ENCODE results near the gene CASK.
"Not testable (repeated sequence)": the region's sequence is repeated elsewhere in the genome, so short reads cannot be mapped to it uniquely, and the experiment has no call there.

CASK gene

DNA sequence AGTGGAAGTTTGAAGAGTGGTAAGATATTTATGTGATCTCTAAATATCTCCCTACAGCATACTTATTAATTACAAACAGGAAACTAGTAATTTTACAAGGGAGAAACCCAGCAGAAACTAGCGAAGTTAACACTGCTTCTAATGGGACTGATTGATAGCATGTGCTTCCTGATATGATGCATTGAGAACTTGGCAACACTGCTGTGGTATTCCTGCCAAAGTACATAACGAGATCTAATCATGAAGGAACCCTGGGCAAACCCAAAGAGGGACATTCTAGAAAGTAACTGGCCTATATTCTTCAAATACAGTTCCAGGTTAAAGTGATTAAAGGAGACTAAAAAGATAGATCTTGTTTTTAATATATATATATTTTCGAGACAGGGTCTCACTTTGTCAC lies 239.2 kb downstream of the CASK start:
- no peak for DNase-seq

DNA sequence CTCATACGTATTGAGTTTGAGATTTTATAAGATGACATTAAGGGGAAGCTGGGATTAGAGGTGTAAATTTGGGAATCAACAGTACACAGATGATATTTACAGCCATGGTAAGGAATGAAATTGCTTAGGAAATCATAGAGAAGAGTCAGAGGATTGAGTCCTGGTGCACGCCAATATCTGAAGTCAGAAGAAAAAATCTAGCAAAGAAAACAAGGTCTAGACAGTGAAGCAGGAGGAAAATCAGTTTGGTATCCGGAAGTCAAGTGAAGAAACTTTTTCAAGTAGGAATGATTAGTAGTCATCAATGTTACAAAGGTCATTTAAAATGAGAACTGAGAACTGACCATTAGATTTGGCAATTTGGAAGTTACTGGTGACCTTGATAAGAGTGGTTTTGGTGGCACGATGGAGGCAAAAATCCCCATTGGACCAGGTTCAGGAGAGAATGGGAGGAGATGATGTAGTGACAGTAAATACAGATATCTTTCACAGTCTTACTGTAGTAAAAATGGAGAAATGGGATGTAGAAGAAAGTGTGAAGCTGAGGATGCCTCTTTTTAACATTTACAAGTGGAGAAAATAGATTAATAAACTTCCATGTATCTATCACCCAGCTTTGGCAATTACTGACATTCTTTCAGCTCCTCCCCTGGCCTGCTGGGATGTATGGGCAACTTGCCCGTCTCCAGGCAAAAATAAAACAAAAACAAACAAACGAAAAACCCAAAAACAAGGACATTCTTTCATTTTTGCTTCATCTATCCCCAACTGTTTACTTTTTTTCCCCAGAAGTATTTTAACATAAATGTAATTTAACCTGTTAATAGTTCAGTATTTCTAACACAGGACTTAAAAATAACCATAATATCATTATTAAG lies 245.9 kb downstream of the CASK start:
- no peak for DNase-seq

DNA sequence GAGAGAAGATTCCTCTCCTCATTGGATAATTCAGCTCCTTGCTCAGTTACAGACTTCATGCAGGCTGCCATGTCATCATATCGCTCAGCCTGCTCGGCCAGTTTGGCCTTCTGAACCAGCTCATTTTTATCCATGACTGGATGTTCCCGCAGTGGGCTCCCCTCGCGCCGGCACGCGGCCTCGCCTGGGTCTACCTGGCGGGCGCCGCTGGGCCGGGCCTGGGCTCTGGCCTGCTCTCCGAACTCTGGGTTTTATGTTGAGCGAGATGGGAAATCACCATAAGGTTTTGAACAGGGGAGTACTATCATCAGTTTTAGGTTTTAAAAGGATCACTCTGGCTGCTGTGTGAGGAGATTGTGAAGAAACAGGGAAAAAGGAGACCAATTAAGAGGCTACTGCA lies 247.0 kb downstream of the CASK start:
- DNase-seq: not testable (repeated sequence)

DNA sequence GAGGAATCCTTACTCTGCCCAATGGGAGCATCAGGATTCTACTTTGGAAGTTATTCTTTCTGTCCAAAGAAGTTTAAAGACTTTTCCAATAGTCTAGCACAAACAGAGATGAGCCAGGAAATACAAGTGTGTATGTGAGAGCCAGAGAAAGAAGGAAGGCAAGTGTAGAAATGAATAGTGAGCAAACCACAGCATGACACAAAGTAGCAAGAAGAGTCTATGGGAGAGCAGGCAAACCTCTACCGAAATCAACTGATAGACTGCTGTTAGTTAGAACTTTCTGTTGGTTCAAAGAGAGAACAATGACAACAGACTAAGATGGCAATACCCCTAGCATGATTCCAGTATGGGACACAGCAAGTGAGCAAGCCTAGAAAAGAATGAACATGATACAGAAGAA lies 250.7 kb downstream of the CASK start:
- no peak for DNase-seq

DNA sequence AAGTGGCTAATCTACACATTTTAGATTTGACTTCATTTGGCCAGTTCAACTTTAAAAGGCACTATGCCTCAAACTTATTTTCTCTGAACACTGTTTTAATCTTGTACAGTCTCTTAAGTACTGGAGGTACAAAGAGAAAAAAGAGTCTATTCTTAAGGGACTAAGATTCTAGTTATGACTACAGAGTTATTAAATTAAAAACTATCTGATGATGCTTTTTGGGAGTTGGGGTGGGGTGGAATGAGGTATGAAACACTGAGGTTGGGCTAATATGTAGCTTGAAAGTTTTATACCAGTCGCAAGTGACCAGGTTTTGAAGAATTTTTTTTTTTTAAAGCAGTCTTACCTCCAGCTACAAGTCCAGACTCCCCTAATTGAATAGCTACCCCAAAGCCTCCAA lies 252.3 kb downstream of the CASK start:
- no peak for DNase-seq

DNA sequence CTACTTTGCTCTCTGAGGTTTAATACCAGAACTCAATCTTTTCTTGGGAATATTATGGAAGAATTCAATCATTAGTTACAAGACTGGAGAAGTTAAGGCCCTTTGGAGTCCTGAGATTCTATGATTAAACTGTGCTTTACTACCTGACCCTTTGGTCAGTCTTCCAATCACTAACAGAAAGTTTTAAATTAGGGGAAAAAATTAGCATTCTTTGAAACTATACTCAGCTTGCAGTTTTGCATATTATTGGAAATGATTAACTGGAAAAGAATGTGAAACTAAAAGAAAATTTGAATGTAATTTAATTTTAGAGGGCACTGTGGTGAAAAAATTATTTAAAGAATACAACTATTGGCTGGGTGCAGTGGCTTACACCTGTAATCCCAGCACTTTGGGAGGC lies 253.2 kb downstream of the CASK start:
- DNase-seq: no peak

DNA sequence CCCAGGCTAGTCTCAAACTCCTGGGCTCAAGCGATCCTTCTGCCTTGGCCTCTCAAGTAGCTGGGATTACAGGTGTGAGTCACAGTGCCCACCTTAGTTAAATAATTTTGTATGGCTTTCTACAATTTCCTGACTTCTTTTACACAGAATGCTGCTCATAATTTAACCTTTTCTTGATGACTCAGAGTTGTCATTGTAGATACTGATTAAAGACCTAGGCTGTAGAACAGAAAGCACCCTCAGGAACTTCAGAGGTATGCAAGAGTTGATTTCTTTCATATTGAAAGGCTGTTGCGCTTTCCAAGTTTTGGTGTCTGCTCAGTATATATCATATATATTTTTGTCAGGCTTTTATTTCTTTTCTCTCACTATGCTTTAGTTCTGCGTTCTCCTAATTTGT lies 255.7 kb downstream of the CASK start:
- no peak for DNase-seq

DNA sequence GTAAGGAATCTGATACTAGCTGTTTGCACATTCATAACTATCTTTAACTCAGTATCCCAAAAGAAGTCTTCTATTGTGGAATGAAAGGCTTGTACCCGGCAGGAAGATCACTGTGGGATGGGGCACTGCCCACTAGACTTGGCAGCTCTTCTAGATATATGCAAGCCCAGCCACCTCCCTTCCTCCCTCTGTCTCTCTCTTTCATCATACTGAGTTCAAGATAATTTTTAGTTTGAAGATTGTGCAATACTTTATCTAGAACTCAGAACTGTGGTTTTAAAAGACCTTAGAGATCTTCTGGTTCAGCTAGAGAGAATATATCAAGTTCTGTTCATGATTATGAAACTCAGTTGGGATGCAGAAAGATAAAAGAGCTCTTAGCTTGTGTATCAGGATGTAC lies 257.1 kb downstream of the CASK start:
- DNase-seq: no peak

DNA sequence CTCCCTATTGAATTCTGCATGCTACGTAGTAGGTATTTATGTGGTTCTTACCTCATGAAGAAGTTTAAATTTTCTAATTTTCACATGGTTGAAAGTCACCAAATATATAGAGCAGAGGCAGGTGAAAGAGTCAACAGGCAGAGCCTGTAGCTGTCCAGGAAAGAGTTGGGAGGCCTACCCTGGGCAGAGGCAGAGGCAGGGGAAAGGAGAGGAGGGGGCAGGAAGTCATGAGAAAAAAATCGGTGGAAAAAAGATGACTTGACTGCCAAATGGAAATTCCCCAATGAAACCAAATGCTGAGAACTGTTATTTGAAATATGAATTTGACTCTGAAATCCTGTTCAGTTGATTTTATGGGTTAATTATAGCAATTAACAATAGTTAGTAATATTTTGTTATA lies 257.7 kb downstream of the CASK start:
- DNase-seq: no peak

DNA sequence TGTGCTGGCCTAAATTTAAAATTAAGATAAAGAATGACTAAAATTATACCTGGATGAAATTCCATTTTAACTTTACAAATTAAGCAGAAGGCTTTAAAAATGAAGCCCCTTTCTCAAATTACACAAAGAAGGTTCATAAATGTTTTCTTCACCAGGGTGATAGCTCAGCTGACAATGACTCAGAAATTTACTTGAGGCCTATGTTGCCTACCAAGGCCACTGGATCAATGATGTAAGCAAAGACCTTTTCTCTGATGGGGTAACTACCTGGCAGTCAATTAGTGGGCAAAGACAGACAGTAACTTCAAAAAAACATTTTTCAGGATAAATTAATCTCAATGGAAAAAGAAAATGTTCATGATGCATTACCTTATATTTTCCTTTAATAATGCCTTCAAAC lies 258.4 kb downstream of the CASK start:
- DNase-seq: no peak

DNA sequence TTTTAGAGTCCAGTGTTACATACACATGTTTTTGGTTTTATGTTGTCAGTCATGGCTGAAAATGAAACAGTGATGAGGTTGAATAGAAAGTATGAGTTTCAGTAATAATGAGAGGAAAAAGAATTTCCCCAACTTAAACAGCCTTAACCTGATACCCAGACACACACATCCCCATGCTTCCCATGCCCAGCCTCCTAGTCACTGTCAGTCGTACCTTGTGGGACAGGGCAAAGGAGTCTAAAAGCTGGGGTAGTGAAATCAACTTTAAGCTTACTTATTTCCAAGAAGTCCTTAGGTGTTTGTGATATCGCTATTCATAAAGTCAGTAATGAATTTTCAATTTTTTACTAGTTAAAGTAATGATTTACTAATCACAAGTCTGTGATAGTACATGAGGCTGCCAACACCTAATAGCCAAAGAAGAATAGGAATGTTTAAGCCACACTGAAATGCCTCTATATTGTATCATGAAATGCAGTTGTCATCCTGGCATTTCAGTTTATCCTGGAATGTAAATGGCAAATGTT lies 258.9 kb downstream of the CASK start:
- no peak for DNase-seq

DNA sequence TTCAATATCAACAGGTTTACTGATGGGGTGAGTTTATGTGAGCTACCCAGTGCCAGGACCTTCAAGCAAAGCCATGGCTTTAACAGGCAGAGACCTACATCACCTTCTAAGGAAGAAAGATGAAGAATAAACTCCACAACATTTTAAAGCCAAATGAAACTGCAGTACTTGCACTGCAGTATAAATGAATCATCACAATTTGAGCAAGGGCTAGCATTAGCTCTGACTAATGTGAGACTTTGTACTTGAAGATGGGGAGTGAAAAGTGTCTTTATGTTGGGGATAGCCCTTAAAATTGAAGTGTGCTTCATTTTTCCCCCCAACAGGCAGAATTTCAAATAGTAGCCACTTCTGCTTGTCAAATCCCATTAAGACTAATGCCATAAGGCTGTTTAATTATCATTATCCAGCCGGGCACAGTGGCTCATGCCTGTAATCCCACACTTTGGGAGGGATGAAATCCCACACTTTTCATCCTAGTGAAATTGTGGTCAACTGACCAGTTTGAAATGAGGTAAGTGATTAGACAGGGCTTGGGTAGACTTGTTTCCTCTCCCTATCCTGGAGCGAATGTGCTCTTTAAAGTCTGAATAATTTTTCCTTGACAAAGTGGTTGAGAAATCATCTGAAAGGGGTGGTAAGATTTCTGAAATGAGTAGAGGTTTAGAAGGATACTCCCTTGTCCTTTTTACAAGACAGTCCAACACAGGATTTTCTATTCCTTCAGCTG lies 261.8 kb downstream of the CASK start:
- no peak for DNase-seq

DNA sequence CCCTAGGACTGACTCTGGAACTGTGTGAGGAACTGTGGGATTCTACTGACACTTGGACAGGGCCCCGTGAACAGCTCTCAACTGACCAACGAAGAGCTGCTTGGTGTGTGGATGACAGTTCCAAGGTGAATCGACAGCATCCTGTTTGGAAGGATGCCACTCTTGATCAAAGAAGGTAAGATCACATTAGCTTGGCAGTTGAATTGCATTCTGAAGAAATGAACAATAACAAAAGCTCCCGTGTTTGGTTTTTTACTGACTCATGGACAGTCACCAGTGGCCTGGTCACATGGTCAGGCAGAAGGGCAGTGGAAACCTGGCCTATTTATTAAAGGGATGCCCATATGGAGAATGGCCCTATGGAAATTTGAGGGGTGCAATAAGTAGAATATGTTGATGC lies 267.7 kb downstream of the CASK start:
- no peak for DNase-seq

DNA sequence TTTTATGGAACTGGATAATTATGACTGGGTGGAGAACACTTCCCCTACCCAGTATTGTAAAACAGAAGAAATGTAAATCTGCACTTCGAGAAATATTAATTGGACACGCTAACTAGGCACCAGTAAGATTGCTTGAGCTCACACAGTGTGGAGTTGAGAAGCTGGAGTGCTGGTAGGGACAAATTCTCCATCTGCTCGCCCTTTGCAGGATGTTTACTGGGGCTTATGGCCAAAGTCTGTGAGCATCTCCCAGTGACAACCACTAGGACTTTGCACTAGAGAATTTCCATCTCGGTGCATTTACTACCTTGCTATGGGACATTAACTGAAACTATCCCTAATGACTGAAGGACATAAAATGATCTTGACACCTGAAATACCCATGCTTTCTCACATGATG lies 268.3 kb downstream of the CASK start:
- DNase-seq: no peak

DNA sequence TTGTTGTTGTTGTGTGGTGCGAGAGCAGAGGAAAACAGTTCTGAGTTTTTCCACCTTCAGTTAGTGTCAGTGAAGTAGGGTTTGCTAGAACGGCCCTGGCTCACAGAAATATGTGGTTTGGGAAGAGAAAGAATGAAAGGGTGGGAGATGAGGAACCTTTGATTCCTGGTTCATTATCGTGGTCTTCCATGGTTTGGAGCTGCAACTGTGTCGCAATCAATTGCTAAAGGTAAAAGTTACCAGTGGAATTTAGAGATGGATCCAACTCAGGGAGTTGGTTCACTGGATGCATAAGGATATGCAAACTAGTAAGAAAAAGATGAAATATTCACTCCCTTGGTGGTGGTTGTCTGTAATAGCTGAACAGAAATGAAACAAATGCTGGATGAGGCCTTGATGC lies 270.2 kb downstream of the CASK start:
- DNase-seq: no peak

DNA sequence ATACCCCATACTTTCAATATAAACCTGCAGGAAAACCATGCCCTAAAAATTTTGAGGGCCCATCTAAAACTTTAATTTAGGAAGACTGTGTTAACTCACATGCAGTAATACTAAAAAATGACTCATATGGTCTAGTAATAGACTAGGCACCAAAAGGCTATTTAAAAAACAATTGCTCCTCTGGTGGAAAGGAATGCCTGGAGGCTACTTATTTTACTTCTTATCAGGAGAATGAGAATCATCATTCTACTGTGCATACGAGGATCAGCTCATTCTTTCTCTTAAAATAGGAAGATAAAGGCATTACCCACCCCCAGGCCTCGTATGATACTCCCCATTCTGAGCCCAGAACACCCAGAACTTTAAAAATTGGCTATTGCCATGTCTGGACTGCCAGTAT lies 277.2 kb downstream of the CASK start:
- DNase-seq: not testable (repeated sequence)

DNA sequence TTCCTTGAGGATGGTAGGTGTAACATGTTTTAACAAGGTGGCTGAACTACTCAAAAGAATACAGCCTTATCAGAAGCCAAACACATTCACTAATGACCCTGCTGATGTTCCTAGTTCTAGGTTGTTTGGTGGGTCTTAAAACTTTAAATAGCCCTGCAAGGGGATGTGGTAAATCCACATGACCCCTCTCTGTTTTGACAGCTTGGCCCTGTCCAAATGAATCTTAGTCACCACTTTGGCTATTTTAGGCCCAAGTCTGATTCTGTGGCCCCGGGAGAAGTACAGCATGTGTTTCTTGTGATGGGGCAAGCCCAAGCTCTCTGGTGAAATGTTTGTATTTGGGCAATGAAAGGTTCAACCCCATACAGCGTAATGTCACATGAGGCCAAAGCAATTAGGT lies 289.1 kb downstream of the CASK start:
- DNase-seq: no peak

DNA sequence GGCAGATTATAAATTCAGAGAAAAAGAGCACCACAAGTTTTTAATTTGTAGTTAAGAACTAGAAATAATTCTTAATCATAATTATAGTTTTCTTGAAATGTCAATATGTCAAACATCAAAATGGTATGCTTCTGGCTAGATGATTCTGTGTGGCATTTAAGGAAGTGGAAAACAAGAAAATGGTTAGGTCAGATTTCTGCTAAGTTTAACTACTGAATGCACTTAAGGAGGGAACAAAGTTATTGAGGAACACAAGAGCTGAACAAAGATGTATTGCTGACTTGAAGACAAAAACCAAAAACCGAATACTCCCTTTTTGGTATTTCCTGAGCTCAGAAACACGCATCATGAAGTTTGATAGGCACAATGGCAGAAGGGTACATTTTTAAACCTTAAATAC lies 293.3 kb downstream of the CASK start:
- DNase-seq: no peak

DNA sequence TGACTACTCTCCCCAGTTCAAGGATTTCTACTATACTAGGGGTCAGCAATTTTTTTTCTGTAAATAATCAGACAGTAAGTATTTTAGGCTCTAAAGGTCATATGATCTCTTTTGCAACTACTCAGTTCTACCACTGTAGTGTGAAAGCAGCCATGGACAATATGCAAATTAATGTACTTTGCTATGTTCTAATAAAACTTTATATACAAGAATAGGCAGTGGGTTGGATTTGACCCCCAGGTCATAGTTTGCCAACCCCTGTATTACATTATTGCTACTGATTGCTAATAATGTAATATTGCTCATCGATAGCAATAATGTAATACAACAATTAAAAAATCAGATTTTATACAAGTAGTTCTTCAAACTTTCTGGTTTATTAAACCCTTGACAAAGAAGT lies 293.8 kb downstream of the CASK start:
- DNase-seq: no peak

DNA sequence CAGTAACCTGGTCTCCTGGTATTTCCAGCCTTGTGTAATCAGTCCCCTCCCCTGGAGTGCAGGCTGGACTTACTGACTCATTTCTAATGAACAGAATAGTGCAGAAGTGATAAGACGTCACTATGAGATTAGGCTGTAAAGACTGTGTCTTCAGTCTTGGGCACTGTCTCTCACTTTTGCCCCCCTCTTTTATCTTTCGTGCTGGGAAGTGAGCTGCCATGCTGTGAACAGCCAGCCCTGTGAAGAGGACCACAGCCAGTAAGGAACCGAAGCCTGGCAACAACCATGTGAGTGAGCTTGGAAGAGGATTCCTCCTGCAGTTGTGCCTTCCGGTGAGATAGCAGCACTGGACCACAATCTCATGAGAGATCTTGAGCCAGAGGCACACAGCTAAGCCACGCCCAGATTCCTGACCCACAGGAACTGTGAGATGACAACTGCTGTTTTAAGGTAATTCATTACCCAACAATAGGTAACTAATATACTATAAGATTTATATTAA lies 302.1 kb downstream of the CASK start:
- DNase-seq: no peak

DNA sequence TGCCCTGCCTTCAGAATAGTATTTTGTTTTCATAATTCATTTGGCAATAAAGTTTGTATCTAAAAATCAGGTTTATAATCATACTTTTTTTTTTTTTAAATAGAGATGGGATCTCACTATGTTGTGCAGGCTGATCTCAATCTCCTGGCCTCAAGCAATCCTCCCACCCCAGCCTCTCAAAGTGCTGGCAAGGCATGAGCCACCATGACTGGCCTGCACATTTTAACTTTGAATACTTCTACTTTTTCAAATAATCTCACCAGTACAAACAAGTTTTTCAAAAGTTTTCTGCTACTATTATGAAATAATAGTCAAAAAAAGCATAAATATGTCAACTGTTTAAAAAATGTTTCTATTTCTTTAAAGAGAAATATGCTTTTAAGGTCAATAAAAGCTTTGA lies 304.1 kb downstream of the CASK start:
- no peak for DNase-seq

DNA sequence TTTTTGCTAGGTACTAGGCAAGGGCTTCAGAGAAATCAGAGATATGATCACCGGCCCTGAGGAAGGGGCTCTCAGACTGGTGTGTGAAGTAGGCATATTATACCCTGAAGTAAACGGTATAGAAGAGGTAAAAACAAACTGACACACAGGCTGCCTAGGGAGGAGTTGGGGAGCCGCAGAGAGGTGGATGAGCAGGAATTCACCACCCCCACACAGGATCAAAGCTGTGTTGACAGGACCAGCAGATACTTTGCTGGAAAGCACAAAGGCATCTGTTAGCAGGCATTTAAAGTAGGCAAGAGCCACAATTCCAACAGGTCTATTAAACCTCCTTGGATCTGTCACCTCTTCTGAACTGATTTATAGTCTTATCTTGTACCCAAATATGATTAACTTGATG lies 306.4 kb downstream of the CASK start:
- no peak for DNase-seq

DNA sequence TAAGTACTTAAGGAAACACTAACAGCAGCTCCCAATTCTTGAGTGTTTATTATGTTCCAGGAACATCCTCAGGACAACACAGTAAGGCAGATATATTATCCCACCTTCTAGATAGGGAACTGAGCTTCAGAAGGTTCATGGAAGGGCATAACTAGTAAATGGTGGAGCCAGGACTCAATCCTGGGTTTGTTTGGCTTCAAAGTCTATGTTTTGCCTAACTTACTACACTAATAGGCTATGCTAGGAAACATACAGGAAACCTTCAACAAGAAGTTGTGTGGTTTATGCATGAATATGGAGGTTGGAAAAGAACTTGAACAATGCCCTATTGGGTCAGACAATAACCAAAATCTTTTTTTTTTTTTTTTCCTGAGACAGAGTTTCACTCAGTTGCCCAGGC lies 307.1 kb downstream of the CASK start:
- no peak for DNase-seq

DNA sequence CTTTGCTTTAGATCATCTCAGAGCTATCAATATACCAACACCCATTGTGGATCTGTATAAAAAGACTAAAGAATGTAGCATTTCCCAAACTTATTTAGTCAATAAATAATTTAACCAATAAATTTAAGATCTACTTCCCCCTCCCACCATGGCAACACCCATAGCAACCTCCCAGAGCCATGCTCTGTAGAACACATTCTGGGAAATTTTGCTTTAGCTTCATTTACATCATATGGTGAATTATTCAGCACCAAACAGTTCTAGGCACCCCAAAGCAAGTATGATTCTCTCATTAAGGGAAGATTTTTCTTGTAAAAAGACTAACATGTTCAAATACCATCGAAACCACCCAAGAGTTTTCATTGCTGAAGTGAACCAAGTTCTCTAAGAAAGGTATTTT lies 315.1 kb downstream of the CASK start:
- no peak for DNase-seq

Measured in CD4-positive, alpha-beta T cell treated with Interleukin-21 for 1 hour (primary cell).